ENCODE results near the gene UQCC3.

DNA sequence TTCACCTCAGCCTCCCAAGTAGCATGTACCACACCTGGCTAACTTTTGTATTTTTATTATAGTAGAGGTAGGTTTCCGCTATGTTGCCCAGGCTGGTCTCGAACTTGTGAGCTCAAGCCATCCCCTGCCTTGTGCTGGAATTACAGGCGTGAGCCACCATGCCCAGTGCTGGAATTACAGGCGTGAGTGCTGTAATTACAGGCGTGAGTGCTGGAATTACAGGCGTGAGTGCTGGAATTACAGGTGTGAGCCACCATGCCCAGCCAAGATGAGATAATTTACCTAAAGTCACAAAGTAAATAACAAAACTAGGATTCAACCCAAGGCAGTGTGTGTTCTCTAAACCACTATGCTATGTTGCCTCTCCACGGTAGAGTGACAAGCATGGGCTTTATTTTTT is 11.0 kb downstream of the UQCC3 start:
- no peak for TF ChIP-seq CTCF (IDR thresholded peaks at IDR 0.05)
- TF ChIP-seq EP300 (IDR thresholded peaks at IDR 0.05), result no peak
- TF ChIP-seq POLR2A (IDR thresholded peaks at IDR 0.05), result no peak
- TF ChIP-seq POLR2AphosphoS5 (IDR thresholded peaks at IDR 0.05), result no peak
